ENCODE results near the gene KLHL41. TPM values are rescaled to one million over a fixed set of nuclear protein-coding genes. Genes with fewer than 3 reads are reported as not detected.

The KLHL41 gene
- total and polyA plus RNA-seq, 4 donors = 0.30 to 1.6 (median 1.1) TPM

- no peak for ATAC-seq (ENCODE audit: insufficient read depth, low FRiP score)
- Histone ChIP-seq H3K36me3 (ENCODE audit: control insufficient read depth in 4 of 4, insufficient read depth in 4 of 4, low read length in 4 of 4) (no peaks in the 10 kb centered on the region), H3K4me1 (ENCODE audit: control insufficient read depth in 5 of 5, insufficient read depth in 5 of 5, low read length in 5 of 5) (no peaks in the 10 kb centered on the region), H3K27ac (ENCODE audit: low read depth in 1 of 2, low read length in 1 of 2) (no peak overlapping the region), H3K9ac (ENCODE audit: insufficient read depth in 1 of 2, low read length in 2 of 2) (no peak overlapping the region), H3K27me3 (ENCODE audit: control insufficient read depth in 3 of 3, insufficient read depth in 3 of 3, low read length in 2 of 3) (no peaks in the 10 kb centered on the region), H3K9me3 (ENCODE audit: control insufficient read depth in 4 of 4, insufficient read depth in 3 of 4, low read length in 3 of 4) (no peaks in the 10 kb centered on the region), H3K4me3 (no peak overlapping the region)
- no peak for DNase-seq
- 88 to 89% methylated on average over 1 of the region's 1 CpG for WGBS, 2 donors
- TF ChIP-seq, protein P1, sequence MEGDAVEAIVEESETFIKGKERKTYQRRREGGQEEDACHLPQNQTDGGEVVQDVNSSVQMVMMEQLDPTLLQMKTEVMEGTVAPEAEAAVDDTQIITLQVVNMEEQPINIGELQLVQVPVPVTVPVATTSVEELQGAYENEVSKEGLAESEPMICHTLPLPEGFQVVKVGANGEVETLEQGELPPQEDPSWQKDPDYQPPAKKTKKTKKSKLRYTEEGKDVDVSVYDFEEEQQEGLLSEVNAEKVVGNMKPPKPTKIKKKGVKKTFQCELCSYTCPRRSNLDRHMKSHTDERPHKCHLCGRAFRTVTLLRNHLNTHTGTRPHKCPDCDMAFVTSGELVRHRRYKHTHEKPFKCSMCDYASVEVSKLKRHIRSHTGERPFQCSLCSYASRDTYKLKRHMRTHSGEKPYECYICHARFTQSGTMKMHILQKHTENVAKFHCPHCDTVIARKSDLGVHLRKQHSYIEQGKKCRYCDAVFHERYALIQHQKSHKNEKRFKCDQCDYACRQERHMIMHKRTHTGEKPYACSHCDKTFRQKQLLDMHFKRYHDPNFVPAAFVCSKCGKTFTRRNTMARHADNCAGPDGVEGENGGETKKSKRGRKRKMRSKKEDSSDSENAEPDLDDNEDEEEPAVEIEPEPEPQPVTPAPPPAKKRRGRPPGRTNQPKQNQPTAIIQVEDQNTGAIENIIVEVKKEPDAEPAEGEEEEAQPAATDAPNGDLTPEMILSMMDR (IDR thresholded peaks at IDR 0.05; ENCODE audit: control extremely low read depth, extremely low read depth) = no peak
These were observed 45.0 kb upstream of the KLHL41 start for GRCh38 chr2:169464466-169464865.

- no peaks in the 10 kb centered on the region for H3K36me3 ChIP-seq (ENCODE audit: control insufficient read depth in 4 of 4, insufficient read depth in 4 of 4, low read length in 4 of 4)
- no peaks in the 10 kb centered on the region for H3K9me3 ChIP-seq (ENCODE audit: control insufficient read depth in 4 of 4, insufficient read depth in 3 of 4, low read length in 3 of 4)
- H3K4me3 ChIP-seq = no peak overlapping the region
- no peaks in the 10 kb centered on the region for H3K27me3 ChIP-seq (ENCODE audit: control insufficient read depth in 3 of 3, insufficient read depth in 3 of 3, low read length in 2 of 3)
- H3K27ac ChIP-seq (ENCODE audit: low read depth in 1 of 2, low read length in 1 of 2) = no peak overlapping the region
- H3K9ac ChIP-seq (ENCODE audit: insufficient read depth in 1 of 2, low read length in 2 of 2) = no peak overlapping the region
- TF ChIP-seq, protein P1 (IDR thresholded peaks at IDR 0.05; ENCODE audit: control extremely low read depth, extremely low read depth) = no peak
- DNase-seq (no peak), ATAC-seq (ENCODE audit: insufficient read depth, low FRiP score) (no peak)
- WGBS, 2 donors = 58 to 80% methylated on average over 2 of the region's 2 CpGs
- no peaks in the 10 kb centered on the region for H3K4me1 ChIP-seq (ENCODE audit: control insufficient read depth in 5 of 5, insufficient read depth in 5 of 5, low read length in 5 of 5)
These were observed 44.6 kb upstream of the KLHL41 start for GRCh38 chr2:169464882-169465281.

- Histone ChIP-seq H3K4me1 (ENCODE audit: control insufficient read depth in 5 of 5, insufficient read depth in 5 of 5, low read length in 5 of 5) (no peaks in the 10 kb centered on the region), H3K4me3 (no peak overlapping the region), H3K36me3 (ENCODE audit: control insufficient read depth in 4 of 4, insufficient read depth in 4 of 4, low read length in 4 of 4) (no peaks in the 10 kb centered on the region), H3K9me3 (ENCODE audit: control insufficient read depth in 4 of 4, insufficient read depth in 3 of 4, low read length in 3 of 4) (no peaks in the 10 kb centered on the region), H3K9ac (ENCODE audit: insufficient read depth in 1 of 2, low read length in 2 of 2) (no peak overlapping the region), H3K27me3 (ENCODE audit: control insufficient read depth in 3 of 3, insufficient read depth in 3 of 3, low read length in 2 of 3) (no peaks in the 10 kb centered on the region), H3K27ac (ENCODE audit: low read depth in 1 of 2, low read length in 1 of 2) (no peak overlapping the region)
- WGBS, 2 donors = 91 to 100% methylated on average over 1 of the region's 1 CpG
- ATAC-seq (ENCODE audit: insufficient read depth, low FRiP score) (no peak), DNase-seq (no peak)
- TF ChIP-seq, protein P1 (IDR thresholded peaks at IDR 0.05; ENCODE audit: control extremely low read depth, extremely low read depth) = no peak
These were observed 40.7 kb upstream of the KLHL41 start for GRCh38 chr2:169468841-169469240.

- ATAC-seq (ENCODE audit: insufficient read depth, low FRiP score) = no peak
- 70 to 89% methylated on average over 3 of the region's 3 CpGs for WGBS, 2 donors
- TF ChIP-seq, protein P1 (IDR thresholded peaks at IDR 0.05; ENCODE audit: control extremely low read depth, extremely low read depth) = no peak
- Histone ChIP-seq H3K36me3 (ENCODE audit: control insufficient read depth in 4 of 4, insufficient read depth in 4 of 4, low read length in 4 of 4) (no peaks in the 10 kb centered on the region), H3K4me3 (no peak overlapping the region), H3K9ac (ENCODE audit: insufficient read depth in 1 of 2, low read length in 2 of 2) (no peak overlapping the region), H3K27me3 (ENCODE audit: control insufficient read depth in 3 of 3, insufficient read depth in 3 of 3, low read length in 2 of 3) (no peaks in the 10 kb centered on the region), H3K27ac (ENCODE audit: low read depth in 1 of 2, low read length in 1 of 2) (no peak overlapping the region), H3K4me1 (ENCODE audit: control insufficient read depth in 5 of 5, insufficient read depth in 5 of 5, low read length in 5 of 5) (no peaks in the 10 kb centered on the region), H3K9me3 (ENCODE audit: control insufficient read depth in 4 of 4, insufficient read depth in 3 of 4, low read length in 3 of 4) (no peaks in the 10 kb centered on the region)
- no peak for DNase-seq
These were observed 39.4 kb upstream of the KLHL41 start for GRCh38 chr2:169469952-169470572.

All from lung (tissue), 12 donors.